ENCODE data around the gene NHP2. TPM values are rescaled to one million over a fixed set of nuclear protein-coding genes. Genes with fewer than 3 reads are reported as not detected.

NHP2 gene
- total and polyA plus RNA-seq, 9 of the 15 experiments (the other 6 are each of a cell fraction or from before 2014, with no cell fraction given): 52.8 to 622 (median 144) TPM

GRCh38 chr5:178149199-178149932 lies 4.3 kb downstream of the NHP2 start (continued):
- TF ChIP-seq, protein P1, sequence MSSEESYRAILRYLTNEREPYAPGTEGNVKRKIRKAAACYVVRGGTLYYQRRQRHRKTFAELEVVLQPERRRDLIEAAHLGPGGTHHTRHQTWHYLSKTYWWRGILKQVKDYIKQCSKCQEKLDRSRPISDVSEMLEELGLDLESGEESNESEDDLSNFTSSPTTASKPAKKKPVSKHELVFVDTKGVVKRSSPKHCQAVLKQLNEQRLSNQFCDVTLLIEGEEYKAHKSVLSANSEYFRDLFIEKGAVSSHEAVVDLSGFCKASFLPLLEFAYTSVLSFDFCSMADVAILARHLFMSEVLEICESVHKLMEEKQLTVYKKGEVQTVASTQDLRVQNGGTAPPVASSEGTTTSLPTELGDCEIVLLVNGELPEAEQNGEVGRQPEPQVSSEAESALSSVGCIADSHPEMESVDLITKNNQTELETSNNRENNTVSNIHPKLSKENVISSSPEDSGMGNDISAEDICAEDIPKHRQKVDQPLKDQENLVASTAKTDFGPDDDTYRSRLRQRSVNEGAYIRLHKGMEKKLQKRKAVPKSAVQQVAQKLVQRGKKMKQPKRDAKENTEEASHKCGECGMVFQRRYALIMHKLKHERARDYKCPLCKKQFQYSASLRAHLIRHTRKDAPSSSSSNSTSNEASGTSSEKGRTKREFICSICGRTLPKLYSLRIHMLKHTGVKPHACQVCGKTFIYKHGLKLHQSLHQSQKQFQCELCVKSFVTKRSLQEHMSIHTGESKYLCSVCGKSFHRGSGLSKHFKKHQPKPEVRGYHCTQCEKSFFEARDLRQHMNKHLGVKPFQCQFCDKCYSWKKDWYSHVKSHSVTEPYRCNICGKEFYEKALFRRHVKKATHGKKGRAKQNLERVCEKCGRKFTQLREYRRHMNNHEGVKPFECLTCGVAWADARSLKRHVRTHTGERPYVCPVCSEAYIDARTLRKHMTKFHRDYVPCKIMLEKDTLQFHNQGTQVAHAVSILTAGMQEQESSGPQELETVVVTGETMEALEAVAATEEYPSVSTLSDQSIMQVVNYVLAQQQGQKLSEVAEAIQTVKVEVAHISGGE (CRISPR knock-in tag; IDR thresholded peaks at IDR 0.05): 0 out of 6 replicates have a peak, but pooled peaks of 1 of the 3 experiments have one; percentile 15
- TF ChIP-seq C11orf30 (IDR thresholded peaks at IDR 0.05; ENCODE audit: low read depth): no peak
- no peak for TF ChIP-seq ZBTB7A (IDR thresholded peaks at IDR 0.05; ENCODE audit: borderline replicate concordance, control insufficient read depth, low read depth, low read length)
- no peak for TF ChIP-seq CSDE1 (IDR thresholded peaks at IDR 0.05)
- no peak for TF ChIP-seq TGIF2 (CRISPR knock-in tag; IDR thresholded peaks at IDR 0.05)

DNA sequence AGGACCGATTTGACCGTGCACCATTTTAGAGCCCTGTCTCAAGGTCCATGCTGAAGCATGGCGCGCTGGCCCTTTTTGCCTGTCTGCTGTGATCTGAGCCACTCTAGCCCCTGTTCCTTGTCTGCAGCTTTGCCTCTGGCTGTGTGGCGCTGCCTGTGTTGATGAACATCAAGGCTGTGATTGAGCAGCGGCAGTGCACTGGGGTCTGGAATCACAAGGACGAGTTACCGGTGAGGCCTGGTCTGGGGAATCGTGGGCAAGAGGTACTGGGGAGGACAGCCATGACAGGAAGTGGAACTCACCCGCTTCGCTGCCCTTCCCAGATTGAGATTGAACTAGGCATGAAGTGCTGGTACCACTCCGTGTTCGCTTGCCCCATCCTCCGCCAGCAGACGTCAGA lies 6.3 kb downstream of the NHP2 start:
- ChIA-PET CTCF (ENCODE audit: low intra/inter-chr PET ratio) (interaction anchor here (3.3 kb wide), 1 partner anchor 72 kb away, joined by 33 read pairs; no protein-coding TSS in a partner anchor), POLR2A (interaction anchor here (1.5 to 1.6 kb wide), 2 partner anchors 15 to 69 kb away, joined by 5 to 7 read pairs; no protein-coding TSS in a partner anchor)
- Histone ChIP-seq H3K4me3 (no peak overlapping the region), H2AFZ (ENCODE audit: low read depth, low read length) (no peak overlapping the region), H3K9ac (ENCODE audit: insufficient read depth in 1 of 2, low read depth in 2 of 2, low read length in 2 of 2) (peak overlapping the region in 1 of 2 experiments; percentile 6; a peak in 1 of 4 replicates), H3K36me3 (ENCODE audit: control insufficient read depth, insufficient read depth, low read length) (peaks cover 92% of the 10 kb centered on the region), H3K4me1 (replicated peaks in 1 of 2; ENCODE audit: control insufficient read depth in 2 of 2, insufficient read depth in 2 of 2, low read length in 2 of 2) (peaks cover 4 to 15% of the 10 kb centered on the region in 2 experiments; a peak in 4 of 5 replicates), H3K27me3 (ENCODE audit: control insufficient read depth in 2 of 2, insufficient read depth in 2 of 2, low read length in 2 of 2) (no peaks in the 10 kb centered on the region), H3K9me1 (ENCODE audit: control insufficient read depth, insufficient read depth, low read length) (no peaks in the 10 kb centered on the region), H3K4me2 (ENCODE audit: insufficient read depth, low read length) (no peak overlapping the region), H3K79me2 (ENCODE audit: control insufficient read depth, insufficient read depth, low read length) (peaks cover 11% of the 10 kb centered on the region), H4K20me1 (replicated peaks; ENCODE audit: control insufficient read depth, insufficient read depth, low read length) (peaks cover 22% of the 10 kb centered on the region), H3K9me3 (replicated peaks; ENCODE audit: control insufficient read depth, insufficient read depth, low read depth, low read length) (no peaks in the 10 kb centered on the region), H3K27ac (ENCODE audit: extremely low read depth, low read depth, low read length) (no peak overlapping the region)
- in situ Hi-C loops (cut with MboI): no loop called here
- no peak for ATAC-seq
- no peak for FAIRE-seq
- BruUV-seq (replicated peaks): no TSS peak
- WGBS (ENCODE audit: insufficient coverage, low coverage, missing lambda C conversion rate): 87% methylated on average over 14 of the region's 15 CpGs
- DNase-seq (ENCODE audit: extremely low read depth in 1 of 4, low spot score in 3 of 4): no peak
- intact Hi-C loops (cut with micrococcal nuclease): no loop called here
- peak; percentile 3; the same call in 1 of the 2 replicates for TF ChIP-seq POLR2A (conservative IDR thresholded peaks at IDR 0.05)
- no peak for TF ChIP-seq ZNF232 (CRISPR knock-in tag; IDR thresholded peaks at IDR 0.05)
- TF ChIP-seq VEZF1 (CRISPR knock-in tag; IDR thresholded peaks at IDR 0.05): no peak
- TF ChIP-seq BMI1 (IDR thresholded peaks at IDR 0.05; ENCODE audit: low read length): no peak
- TF ChIP-seq TRIM28 (IDR thresholded peaks at IDR 0.05): no peak
- peak; percentile 37; the same call in 1 of the 2 replicates for TF ChIP-seq RBFOX2 (IDR thresholded peaks at IDR 0.05; ENCODE audit: low read depth, low read length)
- TF ChIP-seq ARHGAP35 (IDR thresholded peaks at IDR 0.05; ENCODE audit: partially characterized antibody): no peak
- peak; percentile 39 for TF ChIP-seq POLR2G (IDR thresholded peaks at IDR 0.05; ENCODE audit: low read depth, low read length)
- no peak for TF ChIP-seq PHF8 (IDR thresholded peaks at IDR 0.05; ENCODE audit: borderline replicate concordance, low read length)
- TF ChIP-seq EGR1 (conservative IDR thresholded peaks at IDR 0.05): no peak

All from K562 (cell line).